ENCODE data around the gene ADAMTS17.

- TF ChIP-seq CTCF (conservative IDR thresholded peaks at IDR 0.05) (no peak), EZH2 (IDR thresholded peaks at IDR 0.05; ENCODE audit: low read depth) (no peak)
Measured at GRCh38 chr15:99931703-99932603, 409.8 kb downstream of the ADAMTS17 start.
